ENCODE measurements around the gene GRIN2A.
"Not testable (repeated sequence)": the region's sequence is repeated elsewhere in the genome, so short reads cannot be mapped to it uniquely, and the experiment has no call there.

The GRIN2A gene

GRCh38 chr16:9917691-9918090 is 264.5 kb downstream of the GRIN2A start:
- DNase-seq (ENCODE audit: low read depth in 2 of 2): no peak

DNA sequence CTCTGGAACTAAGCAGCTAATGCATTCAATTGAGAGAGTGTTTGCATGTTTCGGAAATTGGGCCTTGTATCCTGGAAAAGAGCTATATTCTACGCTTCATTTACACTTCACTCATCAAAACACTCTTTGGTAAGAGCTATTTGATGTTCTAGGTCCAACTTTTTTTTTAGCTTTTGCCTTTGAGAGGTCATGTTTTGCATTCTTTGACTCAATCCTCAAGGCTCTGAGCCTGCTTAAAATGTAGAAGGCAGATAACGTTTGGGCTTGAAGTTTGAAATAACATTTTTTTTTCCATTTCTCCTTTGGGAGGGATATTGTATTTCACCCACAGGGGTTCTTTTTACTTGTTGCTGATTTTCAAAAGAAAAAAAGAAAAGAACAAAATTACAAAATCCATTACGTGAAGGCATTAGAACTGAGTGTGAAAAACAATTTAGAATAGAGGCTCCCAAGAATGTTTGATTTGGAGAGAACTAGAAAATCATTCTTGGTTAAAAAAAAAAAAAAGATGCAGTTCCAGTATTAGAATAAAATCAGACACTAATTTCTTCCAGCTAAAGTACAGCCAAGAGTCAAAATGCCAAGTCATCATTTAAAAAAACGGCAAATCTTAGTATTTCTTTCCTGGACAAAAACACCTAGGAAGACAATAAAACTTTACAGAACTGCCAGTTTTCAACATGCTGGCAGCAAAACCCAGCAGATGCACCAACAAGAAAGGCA is 268.5 kb downstream of the GRIN2A start:
- no peak for DNase-seq (ENCODE audit: low read depth in 2 of 2)

GRCh38 chr16:9911989-9912388 is 270.2 kb downstream of the GRIN2A start:
- DNase-seq (ENCODE audit: low read depth in 2 of 2): no peak

DNA sequence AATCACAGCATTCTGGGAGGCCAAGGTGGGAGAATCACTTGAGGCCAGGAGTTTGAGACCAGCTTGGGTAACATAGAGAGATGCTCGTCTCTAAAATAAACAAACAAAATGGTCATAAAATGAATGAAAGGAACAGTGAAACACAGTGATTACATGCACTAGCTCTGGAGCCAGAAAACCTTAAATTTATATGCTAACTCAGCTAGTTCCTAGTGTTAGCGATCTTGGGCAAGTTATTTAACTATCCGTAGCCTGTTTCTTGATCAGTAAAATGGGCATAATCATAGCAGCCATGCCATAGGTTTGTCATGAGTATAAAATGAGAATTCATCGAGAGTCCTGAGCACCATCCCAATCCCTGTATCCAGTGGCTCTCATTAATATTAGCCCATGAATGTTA is 271.0 kb downstream of the GRIN2A start:
- no peak for DNase-seq (ENCODE audit: low read depth in 2 of 2)

DNA sequence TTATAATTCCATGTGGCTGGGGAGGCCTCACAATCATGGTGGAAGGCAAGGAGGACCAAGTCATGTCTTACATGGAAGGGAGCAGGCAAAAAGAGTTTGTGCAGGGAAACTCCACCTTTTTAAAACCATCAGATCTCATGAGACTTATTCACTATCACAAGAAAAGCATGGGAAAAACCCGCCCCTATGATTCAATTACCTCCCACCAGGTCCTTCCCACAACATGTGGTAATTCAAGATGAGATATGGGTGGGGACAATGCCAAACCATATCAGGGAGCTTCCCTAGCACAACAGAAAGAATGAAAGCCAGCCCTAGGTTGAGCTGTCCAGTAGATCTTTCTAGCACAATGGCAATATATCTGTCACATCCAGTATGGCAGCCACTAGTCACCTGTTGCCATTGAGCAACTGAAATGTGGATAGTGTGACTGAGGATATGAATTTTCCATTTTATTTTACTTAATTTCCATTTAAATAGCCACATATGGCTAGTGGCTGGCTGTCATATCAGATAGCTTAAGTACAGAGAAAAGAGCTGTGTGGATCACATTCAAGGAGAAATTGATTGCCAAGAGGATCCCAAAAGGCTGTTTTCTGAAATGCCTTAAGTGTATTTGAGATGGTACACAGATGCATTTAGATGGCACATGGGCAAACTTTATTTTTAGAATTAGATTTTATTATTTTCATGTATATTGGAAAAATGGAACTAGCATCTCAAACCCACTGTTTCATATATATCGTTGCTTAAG is 273.0 kb downstream of the GRIN2A start:
- DNase-seq (ENCODE audit: low read depth in 2 of 2): no peak

DNA sequence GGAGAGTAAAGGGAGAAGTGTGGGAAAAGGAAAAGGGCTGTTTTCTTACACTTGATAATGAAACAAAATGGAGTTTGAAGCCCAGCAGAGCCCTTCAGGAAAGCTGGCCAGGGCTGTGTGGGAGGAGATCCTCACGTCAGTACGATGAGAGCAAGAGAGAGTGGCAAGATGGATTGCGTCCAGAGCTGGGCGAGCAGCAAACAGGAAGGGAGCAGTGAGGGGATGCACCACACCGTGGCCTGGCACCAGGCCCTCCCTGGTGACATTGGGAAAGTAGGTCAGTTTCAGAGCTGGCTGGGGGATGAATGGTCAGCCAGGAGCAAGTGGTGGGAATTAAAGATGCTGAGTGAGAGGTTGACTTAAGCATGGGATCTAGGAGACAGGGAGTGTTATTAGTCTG is 273.6 kb downstream of the GRIN2A start:
- DNase-seq (ENCODE audit: low read depth in 2 of 2): no peak

- no peak for DNase-seq (ENCODE audit: low read depth in 2 of 2)
These were observed 274.5 kb downstream of the GRIN2A start for GRCh38 chr16:9907752-9908151.

DNA sequence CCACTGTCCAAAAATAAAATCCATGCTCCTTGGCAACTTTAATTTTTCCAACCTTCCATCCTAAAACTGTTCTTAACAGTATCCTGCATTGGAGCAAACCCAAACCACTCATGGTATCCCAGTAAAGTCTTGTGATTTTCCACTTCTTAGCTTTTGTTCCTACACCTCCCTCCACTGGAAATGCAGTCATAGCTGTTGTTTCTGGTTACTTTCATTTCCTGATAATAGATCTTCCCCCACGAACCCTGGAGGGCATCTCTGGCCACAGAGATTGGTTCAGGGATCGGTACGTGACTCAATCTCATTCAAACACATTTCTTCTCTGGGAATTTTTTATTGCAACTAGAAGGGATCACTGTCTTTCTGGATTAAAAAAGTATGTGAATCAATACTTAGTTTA is 276.0 kb downstream of the GRIN2A start:
- no peak for DNase-seq (ENCODE audit: low read depth in 2 of 2)

GRCh38 chr16:9904526-9904925 is 277.7 kb downstream of the GRIN2A start:
- DNase-seq (ENCODE audit: low read depth in 2 of 2): no peak

DNA sequence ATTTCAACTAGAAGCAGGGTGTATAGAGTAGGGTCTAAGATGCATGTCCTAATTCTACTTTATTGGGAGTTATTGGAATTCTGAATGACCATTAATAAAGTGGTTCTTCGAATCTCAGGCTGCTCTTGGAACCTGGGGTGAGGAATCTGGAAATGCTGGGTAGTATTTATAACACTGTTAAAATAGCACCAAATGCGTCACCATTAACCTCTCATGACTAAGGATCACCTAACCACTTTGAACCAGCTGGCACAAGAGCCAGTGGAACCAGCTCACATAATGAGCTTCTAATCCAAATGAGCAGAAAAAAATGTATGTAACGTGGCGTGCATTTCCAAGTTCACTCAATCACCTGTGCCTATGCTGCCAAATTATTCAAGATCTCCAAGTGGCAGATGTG is 281.7 kb downstream of the GRIN2A start:
- no peak for DNase-seq (ENCODE audit: low read depth in 2 of 2)

DNA sequence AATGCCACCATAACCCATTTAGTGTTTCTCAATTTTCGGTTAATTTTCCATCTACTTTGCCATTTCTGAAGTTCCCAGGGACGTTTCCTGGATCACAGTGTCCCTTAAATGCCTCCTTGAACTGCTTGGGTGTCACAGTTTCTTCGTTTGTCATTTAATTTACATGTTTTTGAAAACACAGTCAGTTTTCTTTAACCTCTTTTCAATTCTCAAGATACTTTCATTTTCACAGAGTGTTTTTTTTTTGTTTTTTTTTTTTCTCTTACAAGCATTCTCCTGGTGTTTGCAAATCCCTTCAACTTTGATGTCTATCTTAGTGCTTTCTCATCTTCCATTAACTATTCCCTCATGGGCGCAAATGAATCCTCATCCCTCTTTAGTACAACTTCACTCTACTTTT is 283.7 kb downstream of the GRIN2A start:
- no peak for DNase-seq (ENCODE audit: low read depth in 2 of 2)

DNA sequence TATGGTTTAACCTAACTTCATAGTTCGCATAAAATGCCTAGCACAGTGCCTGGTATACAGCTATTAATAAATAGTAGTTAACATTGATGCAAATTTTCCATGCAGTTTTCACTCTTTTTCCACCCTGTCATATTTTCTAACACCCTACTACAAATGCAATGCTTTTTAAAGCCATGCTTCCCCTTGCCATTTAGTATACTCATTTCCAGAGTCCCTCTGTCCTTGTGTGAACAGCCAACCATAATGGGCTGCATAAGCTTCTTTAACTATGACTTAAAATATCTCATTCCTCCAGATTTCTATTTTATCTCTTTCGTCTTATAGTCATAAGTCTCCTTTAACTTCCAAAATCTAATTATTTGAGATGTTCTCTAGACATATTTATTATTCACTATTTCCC is 284.1 kb downstream of the GRIN2A start:
- no peak for DNase-seq (ENCODE audit: low read depth in 2 of 2)

GRCh38 chr16:9895817-9896216 is 286.4 kb downstream of the GRIN2A start:
- no peak for DNase-seq (ENCODE audit: low read depth in 2 of 2)

DNA sequence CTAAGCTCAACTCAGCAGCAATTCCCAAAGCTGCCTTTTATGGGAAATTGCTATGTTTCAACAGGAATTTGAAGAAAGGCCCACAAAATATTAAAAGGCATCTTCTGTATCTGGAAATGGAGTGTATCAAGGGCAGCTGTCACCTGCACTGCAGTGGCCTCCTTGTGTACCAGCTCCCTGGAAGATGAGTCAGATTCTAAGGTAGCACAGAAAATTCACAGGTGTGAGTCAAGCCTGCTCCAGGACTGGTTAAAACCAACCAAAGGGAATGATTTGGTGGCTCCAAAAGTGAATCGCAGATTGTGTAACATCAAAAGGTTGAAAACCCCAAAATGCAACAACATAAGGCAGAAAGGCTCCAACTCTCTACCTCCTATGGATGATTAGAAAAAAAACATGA is 296.4 kb downstream of the GRIN2A start:
- no peak for DNase-seq (ENCODE audit: low read depth in 2 of 2)

DNA sequence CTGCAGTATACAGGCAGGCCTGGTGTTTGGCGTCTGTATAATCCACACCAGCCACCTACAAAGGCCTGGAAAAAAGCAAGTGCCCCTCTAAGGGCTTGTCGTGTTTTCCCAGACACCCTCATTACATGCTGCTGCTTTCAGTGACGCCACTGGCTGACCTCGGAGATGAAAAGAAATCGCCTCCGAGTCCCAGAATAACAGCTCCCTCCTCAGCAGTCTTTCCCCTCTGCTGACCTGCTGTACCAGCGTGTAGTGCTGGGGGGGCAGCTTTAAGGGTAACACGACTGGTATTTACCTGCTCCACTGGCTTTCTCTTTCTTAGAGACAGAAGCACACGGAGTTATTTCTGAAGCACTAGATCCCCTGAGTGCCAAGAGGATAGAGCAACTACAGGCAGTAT is 296.8 kb downstream of the GRIN2A start:
- no peak for DNase-seq (ENCODE audit: low read depth in 2 of 2)

GRCh38 chr16:9875981-9876380 is 306.2 kb downstream of the GRIN2A start:
- not testable (repeated sequence) for DNase-seq (ENCODE audit: low read depth in 2 of 2)

GRCh38 chr16:9874219-9874618 is 308.0 kb downstream of the GRIN2A start:
- DNase-seq (ENCODE audit: low read depth in 2 of 2): no peak

DNA sequence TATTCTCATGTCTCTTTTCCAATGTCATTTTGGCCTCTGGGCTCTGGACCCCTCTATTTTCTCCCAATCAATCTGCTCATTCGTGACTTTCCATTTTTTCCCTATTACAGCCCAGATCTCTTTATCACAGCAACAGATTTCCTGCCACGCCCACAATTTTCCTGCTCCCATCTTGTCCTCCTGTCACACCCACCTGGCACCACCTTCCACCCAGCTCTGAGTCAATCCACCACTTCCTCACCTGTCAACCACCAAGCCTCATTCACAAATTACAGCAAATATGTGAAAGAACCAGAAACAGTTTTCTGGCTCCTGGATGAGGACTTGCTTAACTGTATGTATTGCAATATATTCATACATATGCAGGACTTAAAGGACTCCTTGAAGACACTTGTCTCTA is 311.3 kb downstream of the GRIN2A start:
- DNase-seq (ENCODE audit: low read depth in 2 of 2): no peak

- no peak for DNase-seq (ENCODE audit: low read depth in 2 of 2)
These were observed 312.5 kb downstream of the GRIN2A start for GRCh38 chr16:9869776-9870175.

- DNase-seq (ENCODE audit: low read depth in 2 of 2): no peak
These were observed 313.6 kb downstream of the GRIN2A start for GRCh38 chr16:9868606-9869149.

- DNase-seq (ENCODE audit: low read depth in 2 of 2): no peak
These were observed 315.1 kb downstream of the GRIN2A start for GRCh38 chr16:9867176-9867575.

DNA sequence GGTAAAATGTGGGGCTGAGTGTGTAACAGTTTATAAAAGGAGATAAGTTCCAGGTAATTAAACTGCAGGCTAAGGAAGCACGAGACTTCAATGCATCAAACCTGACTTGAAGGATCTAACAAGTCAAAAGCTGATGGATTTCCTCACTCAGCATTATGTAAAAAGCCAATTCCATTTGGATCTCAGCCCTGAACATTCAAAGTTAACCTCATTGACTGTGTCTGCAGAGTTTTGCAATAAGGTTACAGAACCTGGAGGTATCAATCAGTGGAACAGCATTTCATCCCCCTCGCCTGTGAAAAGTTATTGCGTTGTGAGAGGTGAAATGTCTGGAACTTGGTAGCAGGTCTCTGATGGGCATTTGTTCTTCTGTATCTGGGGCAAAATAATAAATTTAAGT is 317.8 kb downstream of the GRIN2A start:
- no peak for DNase-seq (ENCODE audit: low read depth in 2 of 2)

- no peak for DNase-seq (ENCODE audit: low read depth in 2 of 2)
These were observed 319.9 kb downstream of the GRIN2A start for GRCh38 chr16:9862327-9862726.

Data from stimulated activated CD4-positive, alpha-beta T cell treated with anti-CD3 and anti-CD28 coated beads, Interleukin-1b, Interleukin-23, amount 100 ng/mL, for 4 hours (primary cell).